Pancreas (tissue), 10 donors: ENCODE results near the gene MTA1. TPM values are rescaled to one million over a fixed set of nuclear protein-coding genes. Genes with fewer than 3 reads are reported as not detected.
A peak's percentile ranks its signal among the peaks of the same experiment; 100 is the strongest.

Source experiments
- ATAC-seq, 4 donors: fragments of 200-7000 bp; cut with Tn5 transposase; one replicate each; pipeline versions ENCODE4 v1.8.0 to v1.9.1; 2020; ENCODE audit warnings: mild to moderate bottlenecking in 4 of 4, moderate library complexity in 4 of 4
- DNase-seq, 6 donors: peaks; one replicate each; pipeline ENCODE4 v3.0.0-alpha.2; 2020
- FAIRE-seq: peaks from 2 replicates; lab custom pipeline; 2012; peaks lifted over from hg19 to GRCh38; lab: Jason Lieb, UNC
- H3K27ac ChIP-seq, 4 donors: fragments of 200-600 bp; sonication (generic); 1 replicate in 3 of 4; 2 replicates in 1 of 4; pipeline versions ENCODE4 v1.5.0 to v1.8.0; 2020
- H3K27me3 ChIP-seq, 4 donors: fragments of 200-600 bp; one replicate each; pipeline ENCODE4 v1.8.0; 2021
- H3K36me3 ChIP-seq, 3 donors: fragments of 200-600 bp; sonication (generic) in 1 of 3; one replicate each; pipeline versions ENCODE4 v1.5.0 to v1.8.0; 2020 to 2021
- H3K4me1 ChIP-seq, 3 donors: fragments of 200-600 bp; one replicate each; pipeline ENCODE4 v1.8.0; 2021
- H3K4me3 ChIP-seq, 4 donors: fragments of 200-600 bp; sonication (generic) in 2 of 4; one replicate each; pipeline versions ENCODE4 v1.5.0 to v1.8.0; 2020 to 2021
- H3K9me3 ChIP-seq, 4 donors: fragments of 200-600 bp; one replicate each; pipeline ENCODE4 v1.8.0; 2021
- CTCF ChIP-seq, 4 donors: fragments of 200-600 bp; sonication (generic) in 3 of 4; IDR thresholded peaks; one replicate each; pipeline versions ENCODE4 v1.5.0 to v1.8.0; 2021; ENCODE audit warnings: antibody characterized with exemption in 4 of 4
- WGBS, 2 donors: extraction: QIAGEN DNeasy Blood & Tissue Kit; methylation state at CpG; one replicate each; pipeline ENCODE4 v1.1.7; 2013; 5-methylcytosine and 5-hydroxymethylcytosine counted together
- intact Hi-C, 3 donors: fragments of 100-400 bp; cut with DNase I; formaldehyde crosslinking; loops; one replicate each; pipeline versions ENCODE4 v1.11.1 to v1.14.2; 2022
- polyA plus RNA-seq, 2 donors: library from polyadenylated mRNA; stranded (reverse); fragments of 200-250 nt; gene quantifications; one replicate each; pipeline ENCODE4 v1.2.3, GENCODE V29; 2013
- total RNA-seq, 6 donors: library from RNA; stranded (reverse); fragmentation: NEBNext Ultra II Directional in 4 of 6; extraction: Animal tissue kit (Norgen Biotek cat#: 25700) in 4 of 6; gene quantifications; one replicate each; pipeline versions ENCODE4 v1.2.1 to v1.2.4, GENCODE V29; 2021 to 2023
- donor health status: healthy with polysubstance abuse.
- donor health status: DM: no; HTN: no; CAD: no; lungs with moderate emphysema.
- donor health status: DM: no; HTN: no; CAD: no.
- donor health status: control.
- donor health status: control.
- donor health status: Bipolar disorder and iron deficiency.
- donor health status: DM: yes; HTN: yes; CAD: no.
- donor health status: DM: no; HTN: no; CAD: no.
- donor health status: DM: no; HTN: no; CAD: no.
- donor health status: DM: yes; HTN: yes; CAD: no.

MTA1 gene
- total and polyA plus RNA-seq, 8 donors, result 34.8 to 138 (median 53.2) TPM

GRCh38 chr14:105389534-105389933, 30.1 kb upstream of the MTA1 start:
- ATAC-seq (peak in 3 of 4 donors; percentile 11 to 40 (median 14)), FAIRE-seq (no peak), DNase-seq (peak in 4 of 6 donors; percentile 20 to 74 (median 42))
- peak overlapping the region in 2 of 4 donors; percentile 39 to 48 for H3K27ac ChIP-seq
- WGBS, 2 donors, result 74 to 76% methylated on average over 12 of the region's 12 CpGs
- H3K4me1 ChIP-seq, result peaks cover 0 to 9% (median 0%) of the 10 kb centered on the region in 3 donors
- TF ChIP-seq CTCF (IDR thresholded peaks at IDR 0.05), result no peak
- peaks cover 0 to 10% (median 3%) of the 10 kb centered on the region in 3 donors for H3K36me3 ChIP-seq
- no peak overlapping the region for H3K4me3 ChIP-seq
- intact Hi-C loops, result no loop called here
- H3K27me3 ChIP-seq, result no peaks in the 10 kb centered on the region
- H3K9me3 ChIP-seq, result no peaks in the 10 kb centered on the region

GRCh38 chr14:105389976-105390848, 29.4 kb upstream of the MTA1 start:
- whole genome bisulfite sequencing, 2 donors, result 69 to 74% methylated on average over 27 of the region's 27 CpGs
- H3K27me3 ChIP-seq, result no peaks in the 10 kb centered on the region
- peaks cover 0 to 3% (median 0%) of the 10 kb centered on the region in 3 donors for H3K36me3 ChIP-seq
- ATAC-seq, result peak in 3 of 4 donors; percentile 12 to 58 (median 29)
- peak in 3 of 6 donors; percentile 14 to 59 (median 36) for DNase-seq
- peaks cover 0 to 9% (median 0%) of the 10 kb centered on the region in 3 donors for H3K4me1 ChIP-seq
- H3K4me3 ChIP-seq, result no peak overlapping the region
- H3K27ac ChIP-seq, result peak overlapping the region in 2 of 4 donors; percentile 39 to 48
- no peak for FAIRE-seq
- intact Hi-C loops, result no loop called here
- no peaks in the 10 kb centered on the region for H3K9me3 ChIP-seq
- no peak for TF ChIP-seq CTCF (IDR thresholded peaks at IDR 0.05)

- 93 to 95% methylated on average over 24 of the region's 24 CpGs for WGBS, 2 donors
- Histone ChIP-seq H3K9me3 (no peaks in the 10 kb centered on the region), H3K36me3 (no peaks in the 10 kb centered on the region), H3K27ac (no peak overlapping the region), H3K27me3 (no peaks in the 10 kb centered on the region), H3K4me1 (peaks cover 0 to 9% (median 0%) of the 10 kb centered on the region in 3 donors), H3K4me3 (no peak overlapping the region)
- intact Hi-C loops, result no loop called here
- no peak for TF ChIP-seq CTCF (IDR thresholded peaks at IDR 0.05)
- FAIRE-seq, result no peak
- peak in 4 of 6 donors; percentile 9 to 46 (median 20) for DNase-seq
- no peak for ATAC-seq
These were observed 28.7 kb upstream of the MTA1 start for GRCh38 chr14:105390849-105391500.

- Histone ChIP-seq H3K4me3 (no peak overlapping the region), H3K27ac (no peak overlapping the region), H3K9me3 (no peaks in the 10 kb centered on the region), H3K36me3 (no peaks in the 10 kb centered on the region), H3K4me1 (peaks cover 0 to 9% (median 0%) of the 10 kb centered on the region in 3 donors), H3K27me3 (no peaks in the 10 kb centered on the region)
- peak in 4 of 6 donors; percentile 15 to 63 (median 40) for DNase-seq
- intact Hi-C loops, result no loop called here
- TF ChIP-seq CTCF (IDR thresholded peaks at IDR 0.05), result no peak
- no peak for ATAC-seq
- FAIRE-seq, result no peak
- WGBS, 2 donors, result 92 to 93% methylated on average over 23 of the region's 23 CpGs
These were observed 28.1 kb upstream of the MTA1 start for GRCh38 chr14:105391541-105391940.
